GM18867 (cell line): ENCODE measurements around the gene PDLIM5.
"Not testable (repeated sequence)": the region's sequence is repeated elsewhere in the genome, so short reads cannot be mapped to it uniquely, and the experiment has no call there.

Experiments used
- ATAC-seq: cut with Tn5 transposase; IDR thresholded peaks from one replicate; pipeline ENCODE4 v1.9.1; 2021; ENCODE audit warnings: mild to moderate bottlenecking, moderate library complexity; ENCODE audit not compliant: unreplicated experiment

PDLIM5 gene

DNA sequence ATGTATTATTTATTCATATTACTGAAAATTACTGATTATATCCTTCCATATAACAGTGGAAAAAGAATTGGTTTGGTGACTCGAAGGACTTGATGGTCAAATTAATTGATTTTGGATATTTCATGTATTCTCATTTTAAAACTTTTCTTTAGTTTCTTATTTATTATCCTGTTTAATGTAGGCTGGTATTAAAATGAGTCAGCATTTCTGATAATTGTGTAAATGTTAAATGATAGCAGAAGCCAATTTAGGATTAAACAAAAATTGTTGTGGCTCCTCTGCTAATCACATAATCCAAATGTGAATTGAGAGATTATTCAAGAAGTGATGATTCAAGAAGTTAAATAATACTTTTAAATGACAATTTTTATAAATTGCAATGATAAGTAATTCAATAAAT is 38.7 kb downstream of the PDLIM5 start:
- ATAC-seq: no peak

DNA sequence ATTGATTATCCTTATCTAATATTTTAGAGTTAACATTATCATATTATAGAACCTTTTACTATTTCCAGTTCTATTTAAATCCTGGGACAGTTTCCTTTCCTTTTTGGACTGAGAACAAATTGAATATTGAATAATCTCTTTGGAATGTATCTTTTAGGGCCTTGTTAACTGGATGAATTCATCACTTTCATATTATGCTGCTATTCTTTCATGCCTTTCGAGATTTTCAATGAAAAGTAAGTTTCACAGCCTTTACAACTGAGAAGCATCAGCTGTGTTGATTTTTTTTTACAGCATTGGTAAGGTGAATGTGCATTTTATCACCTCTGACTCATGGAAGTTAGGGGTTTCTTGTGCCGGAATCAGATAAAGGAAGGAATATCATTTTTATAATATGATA is 39.6 kb downstream of the PDLIM5 start:
- no peak for ATAC-seq

DNA sequence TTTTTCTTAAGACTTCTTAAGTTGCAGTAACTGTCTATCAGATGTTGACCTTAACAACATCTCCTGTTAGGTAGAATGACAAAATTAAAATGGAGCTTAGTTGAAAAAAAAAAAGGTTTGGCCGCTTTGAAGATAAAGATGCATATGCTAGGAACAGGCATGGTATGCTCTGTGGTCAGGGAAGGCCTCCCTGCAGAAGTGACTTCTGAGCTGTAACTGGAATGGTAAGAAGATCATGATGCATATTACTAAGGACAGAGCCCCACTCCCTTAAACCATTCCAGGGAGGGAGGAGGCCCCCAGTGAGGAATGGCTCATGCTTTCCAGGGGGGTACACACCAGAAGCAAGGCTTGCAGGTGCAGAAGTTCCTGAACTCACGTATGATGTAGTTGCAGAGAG is 43.7 kb downstream of the PDLIM5 start:
- no peak for ATAC-seq

DNA sequence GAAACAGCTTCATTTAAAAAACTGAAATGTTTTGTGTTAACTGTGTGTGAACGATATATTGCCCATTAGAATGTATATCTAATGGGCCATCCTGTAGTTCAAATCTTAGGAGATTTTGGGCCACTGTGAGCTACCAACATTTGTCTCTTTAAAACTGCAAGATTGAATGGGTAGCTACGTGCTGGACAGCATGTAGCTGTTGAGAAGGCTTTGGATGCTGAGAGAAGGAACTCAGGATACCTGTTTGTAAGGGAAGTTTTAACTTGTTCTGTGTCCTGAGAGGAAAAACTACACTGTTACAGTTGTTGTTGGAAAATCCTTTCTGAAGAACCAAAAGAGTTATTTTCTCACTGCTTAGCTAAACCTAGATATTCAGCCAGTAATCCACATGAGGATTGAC is 45.9 kb downstream of the PDLIM5 start:
- ATAC-seq: no peak

DNA sequence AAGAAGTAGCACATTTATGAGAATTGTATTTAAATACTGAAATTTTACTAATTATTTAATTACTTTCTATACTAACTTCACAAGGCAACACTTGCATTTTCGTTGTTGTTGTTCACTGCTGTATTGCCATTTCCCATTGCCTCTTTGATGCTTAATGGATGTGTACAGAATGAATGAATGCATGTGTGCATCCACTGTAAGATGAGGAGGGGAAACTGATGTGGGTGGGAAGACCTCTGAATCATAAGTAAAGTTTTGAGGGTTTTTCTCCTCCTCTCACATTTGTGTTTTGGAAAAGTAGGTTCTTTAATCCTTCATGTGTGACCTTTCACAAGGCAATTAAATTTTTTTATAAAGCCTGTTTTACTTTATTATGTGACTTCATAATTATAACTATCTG is 46.8 kb downstream of the PDLIM5 start:
- ATAC-seq: no peak

DNA sequence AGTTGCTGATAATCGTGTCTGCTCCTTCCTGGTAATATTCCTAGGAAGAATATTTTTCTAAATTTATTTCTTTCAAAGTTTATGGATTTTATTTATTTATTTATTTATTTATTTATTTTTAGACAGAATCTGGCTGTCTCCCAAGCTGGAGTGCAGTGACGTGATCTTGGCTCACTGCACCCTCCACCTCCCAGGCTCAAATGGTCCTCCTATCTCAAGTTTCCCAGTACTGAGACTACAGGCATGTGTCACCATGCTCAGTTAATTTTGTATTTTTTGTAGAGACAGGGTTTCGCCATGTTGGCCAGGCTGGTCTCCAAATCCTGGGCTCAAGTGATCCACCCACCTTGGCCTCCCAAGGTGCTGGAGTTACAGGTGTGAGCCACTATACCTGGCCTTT is 48.9 kb downstream of the PDLIM5 start:
- ATAC-seq: no peak

DNA sequence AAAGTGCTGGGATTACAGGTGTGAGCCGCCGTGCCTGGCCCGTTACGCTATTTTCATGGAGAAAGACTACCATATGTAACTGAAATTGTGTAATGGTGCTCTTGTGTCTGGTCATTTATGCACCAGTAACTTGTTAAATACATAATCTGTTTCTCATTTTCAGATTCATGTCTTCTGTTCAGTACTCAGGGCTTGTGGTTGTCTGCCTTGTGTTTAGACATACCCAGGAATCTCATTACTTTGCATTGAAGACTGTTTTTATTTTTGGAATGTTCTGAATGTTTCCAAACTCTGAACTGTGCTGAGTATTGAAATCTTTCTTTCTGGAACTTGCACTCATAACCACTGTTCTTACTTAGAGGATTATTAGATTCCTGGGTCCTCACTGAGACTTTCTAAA is 52.8 kb downstream of the PDLIM5 start:
- no peak for ATAC-seq

DNA sequence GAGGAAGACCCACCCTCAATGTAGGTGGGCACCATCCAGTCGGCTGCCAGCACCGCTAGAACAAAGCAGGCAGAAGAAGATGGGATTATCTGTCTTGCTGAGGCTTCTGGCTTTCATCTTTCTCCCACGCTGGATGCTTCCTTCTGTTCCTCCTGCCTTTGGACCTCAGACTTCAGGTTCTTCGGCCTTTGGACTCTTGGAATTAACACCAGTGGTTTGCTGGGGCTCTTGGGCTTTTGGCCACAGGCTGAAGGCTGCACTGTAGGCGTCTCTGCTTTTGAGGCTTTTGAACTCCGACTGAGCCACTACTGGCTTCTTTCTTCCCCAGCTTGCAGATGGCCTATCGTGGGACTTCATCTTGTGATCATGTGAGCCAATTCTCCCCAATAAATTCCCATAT is 55.1 kb downstream of the PDLIM5 start:
- no peak for ATAC-seq

DNA sequence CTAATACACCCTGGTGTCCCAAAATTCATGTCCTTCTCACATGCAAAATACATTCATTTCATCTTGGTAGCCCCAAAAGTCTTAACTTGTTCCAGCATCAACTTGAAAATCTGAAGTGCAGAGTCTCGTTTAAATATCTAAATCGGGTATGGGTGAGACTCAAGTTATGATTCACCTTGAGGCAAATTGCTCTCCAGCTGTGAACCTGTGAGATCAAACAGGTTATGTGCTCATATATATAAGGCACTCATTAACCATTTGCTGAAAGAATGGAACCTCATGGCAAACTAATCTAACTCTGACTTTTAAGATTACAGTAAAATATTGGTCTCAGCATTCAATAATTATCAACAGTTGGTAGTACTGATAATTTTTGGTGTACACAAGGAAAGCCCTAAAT is 55.5 kb downstream of the PDLIM5 start:
- ATAC-seq: no peak

DNA sequence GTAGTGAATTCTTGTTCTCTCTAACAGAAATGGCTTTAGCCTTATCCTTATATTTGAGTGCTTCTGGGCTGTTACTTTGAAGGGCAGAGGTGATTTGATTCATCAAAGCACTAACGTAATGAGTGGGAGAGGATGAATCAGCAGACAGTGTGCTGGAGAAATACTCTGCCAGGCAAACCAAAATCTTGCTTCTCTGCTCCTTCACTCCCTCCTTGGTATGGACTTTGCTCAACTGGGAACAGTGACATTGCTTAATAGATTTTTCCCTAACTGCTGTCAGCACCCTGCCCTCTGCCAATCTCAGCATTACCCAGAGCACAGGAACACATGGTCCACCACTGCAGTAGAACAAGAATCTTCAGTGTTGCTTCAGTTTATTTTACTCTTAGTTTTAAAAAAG is 56.0 kb downstream of the PDLIM5 start:
- ATAC-seq: no peak

DNA sequence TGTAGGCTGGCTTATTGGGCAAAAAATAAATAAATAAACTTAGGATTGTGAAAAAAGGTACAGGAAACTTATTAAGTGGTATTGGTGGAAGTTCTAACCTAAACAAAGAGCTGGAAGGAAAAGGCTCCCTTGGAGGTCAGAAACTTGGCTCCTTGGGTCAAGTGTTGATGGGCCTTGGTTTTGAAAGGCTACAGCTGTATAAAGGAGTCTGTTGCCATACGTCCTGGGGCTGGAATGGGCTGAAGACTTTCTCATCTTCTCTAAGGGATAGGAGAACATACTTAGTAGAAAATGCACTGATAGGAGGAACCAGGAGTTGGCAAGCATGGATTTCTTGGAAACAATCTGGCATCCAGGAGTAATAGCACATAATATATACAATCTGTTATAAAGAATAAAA is 56.6 kb downstream of the PDLIM5 start:
- no peak for ATAC-seq

DNA sequence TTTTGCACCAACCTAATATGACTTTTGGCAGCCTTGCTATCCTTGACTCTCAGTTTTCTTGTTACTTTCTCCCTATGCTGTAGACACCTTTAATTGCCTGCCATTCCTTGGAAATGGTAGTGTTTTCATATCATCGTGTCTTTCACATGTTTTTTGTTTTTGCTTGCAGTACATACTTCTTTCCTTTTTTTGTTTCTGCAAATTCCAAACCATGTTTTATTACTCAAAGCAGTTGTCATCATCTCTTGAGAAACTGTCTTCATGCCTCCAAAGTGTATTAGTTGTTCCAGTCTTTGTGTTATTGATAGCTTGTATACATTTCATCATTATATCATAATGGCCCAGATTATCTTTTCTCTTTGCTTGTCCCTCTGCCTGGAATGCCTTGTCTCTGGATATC is 57.1 kb downstream of the PDLIM5 start:
- no peak for ATAC-seq

DNA sequence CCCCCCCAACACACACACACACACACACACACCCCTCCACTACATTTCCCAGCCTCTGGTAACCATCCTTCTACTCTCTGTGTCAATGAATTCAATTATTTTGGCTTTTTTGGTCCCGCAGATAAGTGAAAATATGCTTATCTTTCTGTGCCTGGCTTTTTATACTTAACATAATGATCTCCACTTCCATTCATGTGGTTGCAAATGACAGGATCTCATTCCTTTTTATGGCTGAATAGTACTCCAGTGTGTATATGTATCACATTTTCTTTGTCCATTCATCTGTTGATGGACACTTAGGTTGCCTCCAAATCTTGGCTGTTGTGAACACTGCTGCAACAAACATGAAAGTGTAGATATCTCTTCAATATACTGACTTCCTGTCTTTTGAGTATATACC is 59.8 kb downstream of the PDLIM5 start:
- no peak for ATAC-seq

DNA sequence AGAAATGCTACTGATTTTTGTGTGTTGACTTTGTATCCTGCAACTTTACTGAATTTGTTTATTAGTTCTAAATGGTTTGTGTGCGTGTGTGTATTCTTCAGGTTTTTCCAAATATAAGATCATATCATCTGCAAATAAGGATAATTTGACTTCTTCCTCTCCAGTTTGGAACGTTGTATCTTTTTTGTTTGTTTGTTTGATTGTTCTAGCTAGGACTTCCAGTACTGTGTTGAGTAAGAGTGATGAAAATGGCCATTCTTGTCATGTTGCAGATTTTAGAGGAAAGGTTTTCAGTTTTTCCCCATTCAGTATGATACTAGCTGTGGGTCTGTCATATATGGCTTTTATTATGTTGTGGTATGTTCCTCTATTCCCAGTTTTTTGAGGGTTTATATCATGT is 61.8 kb downstream of the PDLIM5 start:
- not testable (repeated sequence) for ATAC-seq

DNA sequence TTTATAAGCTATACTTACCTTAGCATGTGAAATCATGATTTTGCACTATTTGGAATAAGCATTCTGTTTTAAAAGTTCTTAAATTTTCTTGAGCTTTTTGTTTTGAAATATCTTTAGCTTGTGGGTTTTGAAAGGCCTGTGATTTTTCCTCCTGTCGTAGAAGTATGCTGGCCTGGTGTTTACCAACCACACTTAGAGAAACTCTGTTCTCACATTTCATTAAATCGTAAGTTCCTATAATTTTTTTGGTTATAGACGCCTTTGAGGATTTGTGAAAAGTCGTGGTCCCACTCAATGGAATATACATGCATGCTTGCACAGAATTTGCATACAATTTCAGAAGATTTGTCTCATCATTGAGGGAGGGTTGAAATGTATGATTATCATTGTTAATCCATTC is 63.6 kb downstream of the PDLIM5 start:
- ATAC-seq: no peak

DNA sequence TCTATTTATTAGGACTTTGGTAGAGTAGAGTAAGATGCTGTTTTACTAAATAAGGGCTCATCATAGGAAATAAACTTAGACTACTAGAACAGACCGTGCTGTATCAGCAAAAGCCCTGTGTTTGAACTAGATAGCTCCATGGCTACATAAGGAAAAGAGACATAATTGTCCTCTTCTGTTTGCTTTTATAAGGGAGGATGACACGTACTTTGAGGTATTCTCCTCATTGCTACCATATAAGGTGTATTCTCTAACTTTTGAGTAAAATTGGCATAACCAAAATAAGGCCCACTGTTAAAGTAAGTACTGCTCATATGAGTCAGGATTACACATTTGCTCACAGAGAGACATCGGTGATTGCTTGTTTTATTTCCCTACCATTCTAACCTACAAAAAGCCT is 64.3 kb downstream of the PDLIM5 start:
- ATAC-seq: no peak

DNA sequence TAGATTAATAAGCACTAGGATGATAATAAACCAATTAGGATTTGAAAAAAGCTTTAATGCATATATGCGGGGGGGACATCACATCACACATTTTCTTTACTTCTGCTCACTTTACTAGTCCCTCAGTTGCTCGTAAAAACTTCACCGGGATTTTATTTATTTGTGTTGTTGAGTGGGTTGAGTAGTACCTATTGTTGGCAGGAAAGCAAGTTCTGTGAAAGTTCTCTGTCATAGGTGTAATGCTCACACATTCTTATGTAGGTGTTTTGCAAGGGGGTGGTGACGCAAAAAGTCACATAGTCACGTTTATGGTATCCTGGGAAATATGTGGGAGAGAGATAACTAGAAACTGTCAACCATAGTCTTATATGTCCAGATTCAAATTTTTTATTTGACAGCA is 65.3 kb downstream of the PDLIM5 start:
- no peak for ATAC-seq

DNA sequence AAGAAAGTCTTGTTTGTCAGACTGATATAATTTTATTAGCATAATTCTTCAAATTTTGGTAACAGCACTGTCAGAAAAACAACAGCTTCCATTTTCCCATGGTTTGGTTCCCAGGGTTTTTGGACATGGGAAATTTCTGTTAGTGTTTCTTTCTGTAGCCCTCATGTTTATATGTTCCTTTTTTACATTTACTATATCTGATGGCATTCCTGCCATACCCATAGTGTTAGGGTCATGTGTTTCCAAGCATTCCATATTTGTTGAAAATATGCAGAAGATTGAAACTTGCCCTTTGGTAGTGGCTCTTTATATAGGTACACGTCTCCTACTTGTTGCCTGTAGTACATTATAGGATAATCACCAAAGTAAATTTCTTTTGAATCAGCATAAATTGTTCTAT is 65.8 kb downstream of the PDLIM5 start:
- no peak for ATAC-seq

DNA sequence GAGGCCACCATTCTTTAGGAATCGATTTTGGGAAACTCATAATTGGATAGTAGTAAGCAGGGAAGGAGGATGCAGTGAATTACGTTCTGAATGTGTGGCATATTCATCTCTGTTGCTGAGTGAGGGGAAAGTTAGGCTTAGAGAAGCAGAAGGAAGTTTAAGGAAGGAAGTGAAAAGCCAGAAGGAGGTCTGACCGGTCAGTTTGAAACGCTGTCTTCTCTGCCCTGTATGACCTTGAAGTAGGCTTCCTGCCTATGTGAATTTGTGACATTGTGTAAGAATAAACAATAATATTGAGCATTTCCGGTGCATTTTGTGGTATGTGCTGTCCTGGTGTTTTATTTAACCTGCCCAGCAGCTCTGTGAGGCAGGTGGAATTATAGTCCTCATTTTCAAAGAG is 67.3 kb downstream of the PDLIM5 start:
- ATAC-seq: peak; percentile 60

DNA sequence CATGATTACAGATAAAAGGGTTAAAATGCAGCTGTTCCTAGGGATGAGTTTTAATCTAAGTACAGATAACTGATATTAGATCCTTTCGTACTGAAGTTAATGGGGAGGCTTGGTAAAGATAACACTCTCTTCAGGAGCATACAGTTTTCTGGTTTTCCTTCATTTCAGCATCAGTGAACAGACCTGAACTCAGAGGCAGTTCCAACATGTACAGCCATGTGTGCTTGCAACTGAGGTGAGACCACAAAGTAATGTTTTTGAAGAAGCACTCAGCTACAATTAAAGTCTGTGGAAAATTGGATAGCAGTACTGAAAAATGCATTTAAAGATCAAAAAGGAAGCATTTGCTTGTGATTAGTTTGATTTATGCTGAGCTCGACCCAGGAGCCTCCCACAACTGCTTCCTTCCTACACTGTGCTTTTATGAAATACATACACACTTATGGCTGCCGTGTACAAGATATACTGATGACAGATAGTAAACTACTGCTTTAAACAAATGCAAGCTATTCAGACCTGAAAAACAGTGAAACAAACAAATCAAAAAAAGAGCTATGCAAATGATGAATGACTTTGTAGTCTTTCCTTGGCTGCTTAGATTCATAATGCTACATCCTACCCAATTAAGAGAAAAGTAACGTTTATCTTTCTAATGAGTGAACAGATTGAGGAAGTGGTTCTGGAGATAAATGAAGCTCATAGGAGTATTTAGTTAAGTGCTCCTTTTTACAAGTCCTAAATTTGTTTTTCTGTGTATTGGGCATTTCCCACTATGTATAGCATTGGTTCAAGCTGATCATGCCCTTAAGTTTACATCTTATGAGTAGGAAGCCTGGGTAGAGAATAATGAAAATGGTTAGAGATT is 68.4 kb downstream of the PDLIM5 start:
- no peak for ATAC-seq

DNA sequence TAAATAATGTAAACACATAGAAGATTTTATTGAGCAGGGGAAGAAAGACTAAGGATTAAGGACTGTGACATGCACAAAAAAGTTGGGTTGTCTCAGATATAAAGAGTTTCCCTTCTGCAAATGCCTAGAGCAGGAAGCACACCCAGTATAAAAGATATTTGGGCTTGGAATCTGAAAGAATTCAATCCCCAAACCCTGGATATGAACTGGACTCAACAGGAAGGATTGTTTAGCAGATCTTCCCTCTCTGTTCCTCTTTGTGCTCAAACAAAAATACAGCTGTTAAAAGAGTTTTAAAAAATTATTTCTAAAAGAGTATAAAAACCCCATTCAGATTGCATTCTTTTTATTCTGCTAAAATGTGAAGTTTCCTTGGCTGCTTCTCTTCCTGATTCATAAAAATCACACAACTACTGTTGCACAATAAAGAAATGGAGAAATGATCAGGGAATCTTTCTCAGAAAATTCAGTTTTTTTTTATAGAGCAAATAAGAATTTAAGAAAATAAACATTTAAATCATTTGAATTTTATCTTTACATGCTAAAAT is 71.4 kb downstream of the PDLIM5 start:
- no peak for ATAC-seq

DNA sequence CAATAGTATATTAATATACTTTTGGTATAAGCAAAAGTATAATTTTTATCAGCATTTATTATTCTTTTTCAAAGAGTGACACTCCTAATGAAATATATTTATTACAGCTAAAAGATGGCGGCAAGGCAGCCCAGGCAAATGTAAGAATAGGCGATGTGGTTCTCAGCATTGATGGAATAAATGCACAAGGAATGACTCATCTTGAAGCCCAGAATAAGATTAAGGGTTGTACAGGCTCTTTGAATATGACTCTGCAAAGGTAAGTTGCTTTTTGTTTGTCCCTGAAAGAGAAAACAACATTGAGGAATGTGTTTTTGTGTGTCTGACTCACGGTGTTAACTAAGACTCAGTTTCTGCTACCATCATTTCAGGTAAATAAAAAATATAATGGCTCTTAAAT is 71.9 kb downstream of the PDLIM5 start:
- ATAC-seq: no peak
